Endothelial cell of umbilical vein (primary cell): ENCODE data around the gene FAM193B. TPM values are rescaled to one million over a fixed set of nuclear protein-coding genes. Genes with fewer than 3 reads are reported as not detected.

Experiments
- BruUV-seq: library from RNA; stranded (reverse); fragments of 400-500 nt; replicated peaks from 2 replicates; lab custom pipeline; 2021; lab: Mats Ljungman, UMichigan
- CTCF ChIA-PET: fragments of 300-600, 350-600 bp; sonication (Branson Sonifier 250); formaldehyde crosslinking; loops from one replicate; lab custom pipeline; 2021; ENCODE audit warnings: antibody characterized with exemption, inconsistent platforms; lab: Charles Lee
- POLR2A ChIA-PET: fragments of 300-600, 350-600 bp; sonication (Branson Sonifier 250); formaldehyde crosslinking; loops from one replicate; lab custom pipeline; 2021; ENCODE audit warnings: antibody characterized with exemption, inconsistent platforms; lab: Charles Lee
- DNase-seq: peaks from one replicate; pipeline ENCODE4 v3.0.0-alpha.2; 2011; ENCODE audit warnings: low read depth, low spot score
- FAIRE-seq: peaks from 2 replicates; lab custom pipeline; 2011; peaks lifted over from hg19 to GRCh38; lab: Jason Lieb, UNC
- H2AFZ ChIP-seq: 2 replicates; pipeline ENCODE4 v1.6.0; 2012; ENCODE audit warnings: low read depth, low read length, control low read depth, inconsistent platforms
- H3K27ac ChIP-seq: 2 replicates; pipeline ENCODE4 v1.5.1; 2011; ENCODE audit warnings: low read depth, mild to moderate bottlenecking, control low read depth, low read length, moderate library complexity; ENCODE audit not compliant: insufficient read depth
- H3K27me3 ChIP-seq, 2 experiments: 2 replicates each; pipeline versions ENCODE4 v1.6.0 to v1.6.1; 2011; ENCODE audit warnings: low read length in 2 of 2, mixed read lengths in 1 of 2; ENCODE audit not compliant: control insufficient read depth in 2 of 2, insufficient read depth in 2 of 2
- H3K36me3 ChIP-seq, 2 experiments: 2 replicates in 1 of 2; 3 replicates in 1 of 2; pipeline ENCODE4 v1.5.1; 2011; ENCODE audit warnings: low read length in 2 of 2, mild to moderate bottlenecking in 1 of 2, moderate library complexity in 1 of 2; ENCODE audit not compliant: control insufficient read depth in 2 of 2, insufficient read depth in 2 of 2; ENCODE audit errors: extremely low read depth in 1 of 2
- H3K4me1 ChIP-seq: 3 replicates; pipeline ENCODE4 v1.5.1; 2011; ENCODE audit warnings: mild to moderate bottlenecking, low read length; ENCODE audit not compliant: control insufficient read depth, insufficient read depth; ENCODE audit errors: extremely low read depth
- H3K4me2 ChIP-seq: 2 replicates; pipeline ENCODE4 v1.6.1; 2011; ENCODE audit warnings: low read length, control low read depth, mixed read lengths; ENCODE audit not compliant: insufficient read depth
- H3K4me3 ChIP-seq, 3 experiments: fragments of 200-600 bp in 1 of 3; sonication (generic), shearing (Covaris generic) in 1 of 3; replicated peaks in 1 of 3; 2 replicates each; pipeline ENCODE4 v1.5.1; 2011 to 2016; ENCODE audit warnings: control low read depth in 3 of 3, low read length in 3 of 3, mild to moderate bottlenecking in 2 of 3, inconsistent platforms in 1 of 3, low read depth in 1 of 3, moderate library complexity in 1 of 3; ENCODE audit not compliant: insufficient read depth in 1 of 3
- H3K79me2 ChIP-seq: 2 replicates; pipeline ENCODE4 v1.6.0; 2012; ENCODE audit warnings: low read length, inconsistent platforms; ENCODE audit not compliant: control insufficient read depth, insufficient read depth
- H3K9ac ChIP-seq: replicated peaks from 2 replicates; pipeline ENCODE3; 2011; ENCODE audit warnings: low read length, control low read depth; ENCODE audit not compliant: insufficient read depth; ENCODE audit errors: extremely low read depth
- H3K9me1 ChIP-seq: replicated peaks from 3 replicates; pipeline ENCODE4 v1.6.0; 2011; ENCODE audit warnings: mild to moderate bottlenecking, low read length; ENCODE audit not compliant: control insufficient read depth, insufficient read depth; ENCODE audit errors: extremely low read depth
- H3K9me3 ChIP-seq: replicated peaks from 2 replicates; pipeline ENCODE4 v1.5.1; 2012; ENCODE audit warnings: low read length, inconsistent platforms; ENCODE audit not compliant: control insufficient read depth, insufficient read depth
- H4K20me1 ChIP-seq: replicated peaks from 2 replicates; pipeline ENCODE3; 2011; ENCODE audit warnings: mild to moderate bottlenecking, low read length; ENCODE audit not compliant: control insufficient read depth, insufficient read depth; ENCODE audit errors: extremely low read depth
- EZH2 ChIP-seq: IDR thresholded peaks from 2 replicates; pipeline ENCODE4 v1.6.1; 2012; ENCODE audit warnings: borderline replicate concordance, low read depth, mild to moderate bottlenecking, moderate library complexity, low read length, inconsistent platforms; ENCODE audit not compliant: severe bottlenecking
- FOS ChIP-seq: IDR thresholded peaks from 2 replicates; pipeline ENCODE4 v1.6.1; 2011; ENCODE audit warnings: mild to moderate bottlenecking, low read length, moderate library complexity, borderline replicate concordance; ENCODE audit not compliant: insufficient read depth
- JUN ChIP-seq: IDR thresholded peaks from 2 replicates; pipeline ENCODE4 v1.6.1; 2011; ENCODE audit warnings: borderline replicate concordance, low read depth; ENCODE audit not compliant: insufficient read length, insufficient read depth
- MYC ChIP-seq: IDR thresholded peaks from one replicate; pipeline ENCODE4 v1.6.1; 2011; ENCODE audit warnings: mild to moderate bottlenecking, low read depth, low read length
- POLR2A ChIP-seq: IDR thresholded peaks from 2 replicates; pipeline ENCODE4 v1.6.1; 2012; ENCODE audit warnings: low read depth, mild to moderate bottlenecking, control low read depth, low read length
- POLR2AphosphoS5 ChIP-seq: IDR thresholded peaks from 2 replicates; pipeline ENCODE4 v1.6.1; 2012; ENCODE audit warnings: low read depth, mild to moderate bottlenecking, control low read depth, low read length, moderate library complexity; ENCODE audit not compliant: insufficient read depth
- dilution Hi-C: fragments of 300-500 bp; cut with MboI; formaldehyde crosslinking; loops from one replicate; pipeline ENCODE4 v1.15.0; 2019; ENCODE audit warnings: low sequenced_read_pairs; ENCODE audit not compliant: extremely low pct_ligation_motif_present
- intact Hi-C: fragments of 100-400 bp; cut with micrococcal nuclease; formaldehyde crosslinking; loops from one replicate; pipeline ENCODE4 v1.10.0; 2022
- polyA plus RNA-seq, 4 experiments: library from polyadenylated mRNA; depleted of rRNA in 3 of 4; stranded (reverse) in 3 of 4; unstranded in 1 of 4; fragments of >200 nt; gene quantifications; 2 replicates each; pipeline versions ENCODE4 v1.2.1 to v1.2.3, GENCODE V29; 2011 to 2012; ENCODE audit warnings: missing spikeins in 1 of 4
- total RNA-seq: library from RNA; stranded (reverse); gene quantifications from 2 replicates; pipeline ENCODE4 v1.2.3, GENCODE V29; 2021
- TF ChIP-seq, protein P1 (sequence below), 2 donors: IDR thresholded peaks; 1 replicate in 1 of 2; 2 replicates in 1 of 2; pipeline ENCODE4 v1.5.1; 2011; ENCODE audit warnings: low read length in 2 of 2, mild to moderate bottlenecking in 2 of 2, moderate library complexity in 2 of 2, control low read depth in 1 of 2, inconsistent platforms in 1 of 2, low read depth in 1 of 2; ENCODE audit not compliant: insufficient read depth in 1 of 2; ENCODE audit errors: extremely low read depth in 1 of 2

Gene FAM193B
- total and polyA plus RNA-seq, 2 donors (not counting 3 experiments of a cell fraction or from before 2014, with no cell fraction given), result 57.9 to 75.7 TPM

DNA sequence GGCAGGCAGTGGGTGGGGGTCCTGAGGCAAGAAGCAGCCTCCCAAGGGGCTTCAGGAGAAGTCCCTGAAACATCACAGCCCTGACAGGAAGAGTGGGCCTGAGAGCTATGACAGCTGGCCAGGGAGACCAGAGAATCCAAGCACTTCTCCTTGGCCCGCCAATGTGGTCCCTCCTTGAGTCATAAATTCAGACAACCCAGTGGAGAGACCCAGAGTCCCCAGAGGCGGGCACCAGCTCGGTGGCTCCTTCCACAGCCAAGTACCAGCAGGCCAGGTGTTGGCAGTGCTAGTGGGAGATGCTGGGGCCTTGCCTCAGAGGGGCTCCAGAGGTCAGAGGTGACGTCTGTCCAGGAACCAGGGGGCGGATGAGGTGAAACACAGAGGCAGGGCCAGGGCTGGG lies 43.2 kb downstream of the FAM193B start:
- no peak overlapping the region for H2AFZ ChIP-seq
- H3K36me3 ChIP-seq, result peaks cover 9 to 42% of the 10 kb centered on the region in 2 experiments
- dilution Hi-C loops, result no loop called here
- TF ChIP-seq FOS (no peak), MYC (no peak), JUN (no peak), POLR2AphosphoS5 (no peak), EZH2 (no peak), POLR2A (no peak)
- FAIRE-seq (no peak), DNase-seq (no peak)
- peaks cover 11% of the 10 kb centered on the region for H3K79me2 ChIP-seq
- H3K4me2 ChIP-seq, result no peak overlapping the region
- intact Hi-C loops, result no loop called here
- H3K9ac ChIP-seq, result no peak overlapping the region
- no peaks in the 10 kb centered on the region for H4K20me1 ChIP-seq
- BruUV-seq, result no TSS peak
- CTCF ChIA-PET, result interaction anchor here (3.8 kb wide), 1 partner anchor 11 kb away, joined by 22 read pairs; no protein-coding TSS in a partner anchor
- H3K27me3 ChIP-seq, result no peaks in the 10 kb centered on the region
- H3K27ac ChIP-seq, result no peak overlapping the region
- POLR2A ChIA-PET, result no interaction called here
- no peaks in the 10 kb centered on the region for H3K9me3 ChIP-seq
- peaks cover 15% of the 10 kb centered on the region for H3K4me1 ChIP-seq
- H3K9me1 ChIP-seq, result no peaks in the 10 kb centered on the region
- H3K4me3 ChIP-seq, result no peak overlapping the region

DNA sequence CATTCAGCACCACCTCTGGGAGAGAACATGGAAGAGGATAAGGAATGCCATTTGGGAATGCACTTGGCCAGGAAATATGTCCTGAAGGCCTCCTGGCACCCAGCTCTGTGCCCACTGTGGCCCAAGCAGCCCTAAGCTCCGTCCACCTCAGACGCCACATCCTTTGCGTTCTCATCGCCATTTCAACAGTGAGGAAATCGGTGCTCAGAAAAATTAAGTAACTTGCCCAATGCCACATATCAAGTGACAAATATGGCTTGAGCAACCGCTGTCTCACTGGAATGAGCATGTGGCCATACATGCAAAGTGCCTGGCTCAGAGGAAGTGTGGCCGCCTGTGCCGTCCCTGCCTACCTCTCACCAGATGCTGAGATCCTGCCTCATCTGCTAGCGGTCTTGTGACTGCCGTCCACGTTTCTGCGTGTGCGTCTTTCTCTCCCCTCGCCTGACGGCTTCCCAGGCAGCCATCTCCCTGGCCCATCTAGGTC lies 43.8 kb downstream of the FAM193B start:
- DNase-seq, result no peak
- ChIA-PET CTCF (interaction anchor here (3.8 kb wide), 1 partner anchor 10 kb away, joined by 22 read pairs; no protein-coding TSS in a partner anchor), POLR2A (interaction anchor here (2.5 kb wide), 1 partner anchor 13 kb away, joined by 15 read pairs; the partner anchor contains the start of gene PDLIM7)
- FAIRE-seq, result no peak
- Histone ChIP-seq H3K27me3 (no peaks in the 10 kb centered on the region), H4K20me1 (no peaks in the 10 kb centered on the region), H3K9ac (no peak overlapping the region), H3K4me1 (peaks cover 9% of the 10 kb centered on the region), H3K9me3 (no peaks in the 10 kb centered on the region), H3K79me2 (peaks cover 6% of the 10 kb centered on the region), H3K4me3 (no peak overlapping the region), H3K9me1 (no peaks in the 10 kb centered on the region), H3K4me2 (no peak overlapping the region), H2AFZ (no peak overlapping the region), H3K36me3 (peaks cover 9 to 40% of the 10 kb centered on the region in 2 experiments), H3K27ac (no peak overlapping the region)
- TF ChIP-seq EZH2 (no peak), POLR2AphosphoS5 (no peak), MYC (no peak)
- TF ChIP-seq, protein P1, sequence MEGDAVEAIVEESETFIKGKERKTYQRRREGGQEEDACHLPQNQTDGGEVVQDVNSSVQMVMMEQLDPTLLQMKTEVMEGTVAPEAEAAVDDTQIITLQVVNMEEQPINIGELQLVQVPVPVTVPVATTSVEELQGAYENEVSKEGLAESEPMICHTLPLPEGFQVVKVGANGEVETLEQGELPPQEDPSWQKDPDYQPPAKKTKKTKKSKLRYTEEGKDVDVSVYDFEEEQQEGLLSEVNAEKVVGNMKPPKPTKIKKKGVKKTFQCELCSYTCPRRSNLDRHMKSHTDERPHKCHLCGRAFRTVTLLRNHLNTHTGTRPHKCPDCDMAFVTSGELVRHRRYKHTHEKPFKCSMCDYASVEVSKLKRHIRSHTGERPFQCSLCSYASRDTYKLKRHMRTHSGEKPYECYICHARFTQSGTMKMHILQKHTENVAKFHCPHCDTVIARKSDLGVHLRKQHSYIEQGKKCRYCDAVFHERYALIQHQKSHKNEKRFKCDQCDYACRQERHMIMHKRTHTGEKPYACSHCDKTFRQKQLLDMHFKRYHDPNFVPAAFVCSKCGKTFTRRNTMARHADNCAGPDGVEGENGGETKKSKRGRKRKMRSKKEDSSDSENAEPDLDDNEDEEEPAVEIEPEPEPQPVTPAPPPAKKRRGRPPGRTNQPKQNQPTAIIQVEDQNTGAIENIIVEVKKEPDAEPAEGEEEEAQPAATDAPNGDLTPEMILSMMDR (IDR thresholded peaks at IDR 0.05; ENCODE audit: extremely low read depth in 1 of 2, insufficient read depth in 1 of 2, low read depth in 1 of 2, low read length in 2 of 2), result no peak
- intact Hi-C loops, result no loop called here
- BruUV-seq, result no TSS peak
- dilution Hi-C loops, result no loop called here
